ENCODE measurements around the gene OTOP2. TPM values are rescaled to one million over a fixed set of nuclear protein-coding genes. Genes with fewer than 3 reads are reported as not detected.

The OTOP2 gene
- total and polyA plus RNA-seq, 2 of the 8 experiments (the other 6 are each of a cell fraction or from before 2014, with no cell fraction given) = 0.23 TPM; not detected in 1

DNA sequence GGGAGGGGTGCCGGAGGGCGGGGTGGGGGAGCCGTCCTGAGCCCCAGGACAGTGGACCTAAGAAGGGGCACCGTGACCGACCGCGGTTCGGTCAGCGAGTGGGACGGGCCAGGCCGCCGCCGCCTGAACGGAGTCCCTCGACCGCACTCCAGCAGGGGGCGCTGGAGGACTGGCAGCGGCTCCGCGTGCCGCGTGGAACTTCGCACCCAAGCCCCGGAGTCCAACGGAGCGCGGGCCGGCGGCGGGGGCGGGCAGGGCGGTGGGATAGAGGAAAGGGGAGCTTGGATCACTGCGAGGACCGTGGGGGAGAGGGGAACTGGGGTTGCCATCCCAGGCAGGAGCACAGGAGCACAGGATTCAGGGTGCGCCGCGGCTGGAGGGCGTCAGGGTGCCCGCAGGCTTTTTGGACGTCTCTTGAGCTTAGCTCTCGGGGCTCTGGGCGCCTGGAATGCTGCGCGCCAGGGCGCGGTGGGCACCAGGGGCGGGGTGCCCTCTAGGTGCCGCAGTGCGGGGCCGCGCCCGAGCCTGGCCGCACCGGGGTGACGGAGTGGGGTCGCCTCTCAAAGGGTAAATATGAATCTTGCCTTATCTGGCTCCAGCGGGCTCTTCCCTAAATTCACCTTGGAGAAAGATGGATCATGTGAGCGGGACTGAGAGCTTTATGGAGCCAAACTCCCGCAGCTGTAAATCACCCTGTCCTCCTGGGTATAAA lies 379 bp upstream of the OTOP2 start (continued):
- TF ChIP-seq BRCA1 (IDR thresholded peaks at IDR 0.05; ENCODE audit: low read depth, low read length) (no peak), RAD21 (IDR thresholded peaks at IDR 0.05 in 1 of 2, conservative IDR thresholded peaks at IDR 0.05 in 1 of 2; ENCODE audit: low read depth in 2 of 2, low read length in 2 of 2) (peak; percentile 73 to 79), JUND (IDR thresholded peaks at IDR 0.05; ENCODE audit: low read length) (no peak), SAP30 (IDR thresholded peaks at IDR 0.05; ENCODE audit: insufficient read depth, insufficient replicate concordance, low read length) (no peak), JUN (IDR thresholded peaks at IDR 0.05; ENCODE audit: low read depth, low read length) (no peak)
- TF ChIP-seq, protein P1, sequence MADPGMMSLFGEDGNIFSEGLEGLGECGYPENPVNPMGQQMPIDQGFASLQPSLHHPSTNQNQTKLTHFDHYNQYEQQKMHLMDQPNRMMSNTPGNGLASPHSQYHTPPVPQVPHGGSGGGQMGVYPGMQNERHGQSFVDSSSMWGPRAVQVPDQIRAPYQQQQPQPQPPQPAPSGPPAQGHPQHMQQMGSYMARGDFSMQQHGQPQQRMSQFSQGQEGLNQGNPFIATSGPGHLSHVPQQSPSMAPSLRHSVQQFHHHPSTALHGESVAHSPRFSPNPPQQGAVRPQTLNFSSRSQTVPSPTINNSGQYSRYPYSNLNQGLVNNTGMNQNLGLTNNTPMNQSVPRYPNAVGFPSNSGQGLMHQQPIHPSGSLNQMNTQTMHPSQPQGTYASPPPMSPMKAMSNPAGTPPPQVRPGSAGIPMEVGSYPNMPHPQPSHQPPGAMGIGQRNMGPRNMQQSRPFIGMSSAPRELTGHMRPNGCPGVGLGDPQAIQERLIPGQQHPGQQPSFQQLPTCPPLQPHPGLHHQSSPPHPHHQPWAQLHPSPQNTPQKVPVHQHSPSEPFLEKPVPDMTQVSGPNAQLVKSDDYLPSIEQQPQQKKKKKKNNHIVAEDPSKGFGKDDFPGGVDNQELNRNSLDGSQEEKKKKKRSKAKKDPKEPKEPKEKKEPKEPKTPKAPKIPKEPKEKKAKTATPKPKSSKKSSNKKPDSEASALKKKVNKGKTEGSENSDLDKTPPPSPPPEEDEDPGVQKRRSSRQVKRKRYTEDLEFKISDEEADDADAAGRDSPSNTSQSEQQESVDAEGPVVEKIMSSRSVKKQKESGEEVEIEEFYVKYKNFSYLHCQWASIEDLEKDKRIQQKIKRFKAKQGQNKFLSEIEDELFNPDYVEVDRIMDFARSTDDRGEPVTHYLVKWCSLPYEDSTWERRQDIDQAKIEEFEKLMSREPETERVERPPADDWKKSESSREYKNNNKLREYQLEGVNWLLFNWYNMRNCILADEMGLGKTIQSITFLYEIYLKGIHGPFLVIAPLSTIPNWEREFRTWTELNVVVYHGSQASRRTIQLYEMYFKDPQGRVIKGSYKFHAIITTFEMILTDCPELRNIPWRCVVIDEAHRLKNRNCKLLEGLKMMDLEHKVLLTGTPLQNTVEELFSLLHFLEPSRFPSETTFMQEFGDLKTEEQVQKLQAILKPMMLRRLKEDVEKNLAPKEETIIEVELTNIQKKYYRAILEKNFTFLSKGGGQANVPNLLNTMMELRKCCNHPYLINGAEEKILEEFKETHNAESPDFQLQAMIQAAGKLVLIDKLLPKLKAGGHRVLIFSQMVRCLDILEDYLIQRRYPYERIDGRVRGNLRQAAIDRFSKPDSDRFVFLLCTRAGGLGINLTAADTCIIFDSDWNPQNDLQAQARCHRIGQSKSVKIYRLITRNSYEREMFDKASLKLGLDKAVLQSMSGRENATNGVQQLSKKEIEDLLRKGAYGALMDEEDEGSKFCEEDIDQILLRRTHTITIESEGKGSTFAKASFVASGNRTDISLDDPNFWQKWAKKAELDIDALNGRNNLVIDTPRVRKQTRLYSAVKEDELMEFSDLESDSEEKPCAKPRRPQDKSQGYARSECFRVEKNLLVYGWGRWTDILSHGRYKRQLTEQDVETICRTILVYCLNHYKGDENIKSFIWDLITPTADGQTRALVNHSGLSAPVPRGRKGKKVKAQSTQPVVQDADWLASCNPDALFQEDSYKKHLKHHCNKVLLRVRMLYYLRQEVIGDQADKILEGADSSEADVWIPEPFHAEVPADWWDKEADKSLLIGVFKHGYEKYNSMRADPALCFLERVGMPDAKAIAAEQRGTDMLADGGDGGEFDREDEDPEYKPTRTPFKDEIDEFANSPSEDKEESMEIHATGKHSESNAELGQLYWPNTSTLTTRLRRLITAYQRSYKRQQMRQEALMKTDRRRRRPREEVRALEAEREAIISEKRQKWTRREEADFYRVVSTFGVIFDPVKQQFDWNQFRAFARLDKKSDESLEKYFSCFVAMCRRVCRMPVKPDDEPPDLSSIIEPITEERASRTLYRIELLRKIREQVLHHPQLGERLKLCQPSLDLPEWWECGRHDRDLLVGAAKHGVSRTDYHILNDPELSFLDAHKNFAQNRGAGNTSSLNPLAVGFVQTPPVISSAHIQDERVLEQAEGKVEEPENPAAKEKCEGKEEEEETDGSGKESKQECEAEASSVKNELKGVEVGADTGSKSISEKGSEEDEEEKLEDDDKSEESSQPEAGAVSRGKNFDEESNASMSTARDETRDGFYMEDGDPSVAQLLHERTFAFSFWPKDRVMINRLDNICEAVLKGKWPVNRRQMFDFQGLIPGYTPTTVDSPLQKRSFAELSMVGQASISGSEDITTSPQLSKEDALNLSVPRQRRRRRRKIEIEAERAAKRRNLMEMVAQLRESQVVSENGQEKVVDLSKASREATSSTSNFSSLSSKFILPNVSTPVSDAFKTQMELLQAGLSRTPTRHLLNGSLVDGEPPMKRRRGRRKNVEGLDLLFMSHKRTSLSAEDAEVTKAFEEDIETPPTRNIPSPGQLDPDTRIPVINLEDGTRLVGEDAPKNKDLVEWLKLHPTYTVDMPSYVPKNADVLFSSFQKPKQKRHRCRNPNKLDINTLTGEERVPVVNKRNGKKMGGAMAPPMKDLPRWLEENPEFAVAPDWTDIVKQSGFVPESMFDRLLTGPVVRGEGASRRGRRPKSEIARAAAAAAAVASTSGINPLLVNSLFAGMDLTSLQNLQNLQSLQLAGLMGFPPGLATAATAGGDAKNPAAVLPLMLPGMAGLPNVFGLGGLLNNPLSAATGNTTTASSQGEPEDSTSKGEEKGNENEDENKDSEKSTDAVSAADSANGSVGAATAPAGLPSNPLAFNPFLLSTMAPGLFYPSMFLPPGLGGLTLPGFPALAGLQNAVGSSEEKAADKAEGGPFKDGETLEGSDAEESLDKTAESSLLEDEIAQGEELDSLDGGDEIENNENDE (IDR thresholded peaks at IDR 0.05; ENCODE audit: insufficient replicate concordance, low read length) = no peak
- TF ChIP-seq, protein P2, sequence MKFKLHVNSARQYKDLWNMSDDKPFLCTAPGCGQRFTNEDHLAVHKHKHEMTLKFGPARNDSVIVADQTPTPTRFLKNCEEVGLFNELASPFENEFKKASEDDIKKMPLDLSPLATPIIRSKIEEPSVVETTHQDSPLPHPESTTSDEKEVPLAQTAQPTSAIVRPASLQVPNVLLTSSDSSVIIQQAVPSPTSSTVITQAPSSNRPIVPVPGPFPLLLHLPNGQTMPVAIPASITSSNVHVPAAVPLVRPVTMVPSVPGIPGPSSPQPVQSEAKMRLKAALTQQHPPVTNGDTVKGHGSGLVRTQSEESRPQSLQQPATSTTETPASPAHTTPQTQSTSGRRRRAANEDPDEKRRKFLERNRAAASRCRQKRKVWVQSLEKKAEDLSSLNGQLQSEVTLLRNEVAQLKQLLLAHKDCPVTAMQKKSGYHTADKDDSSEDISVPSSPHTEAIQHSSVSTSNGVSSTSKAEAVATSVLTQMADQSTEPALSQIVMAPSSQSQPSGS (IDR thresholded peaks at IDR 0.05; ENCODE audit: low read length) = no peak
